OCI-M1 (cell line): ENCODE results near the gene VAMP8.
"Not testable (repeated sequence)": the region's sequence is repeated elsewhere in the genome, so short reads cannot be mapped to it uniquely, and the experiment has no call there.

Experiments
- DNase-seq: peaks from one replicate; lab custom pipeline; 2025; lab: John Stamatoyannopoulos, UW

The VAMP8 gene

DNA sequence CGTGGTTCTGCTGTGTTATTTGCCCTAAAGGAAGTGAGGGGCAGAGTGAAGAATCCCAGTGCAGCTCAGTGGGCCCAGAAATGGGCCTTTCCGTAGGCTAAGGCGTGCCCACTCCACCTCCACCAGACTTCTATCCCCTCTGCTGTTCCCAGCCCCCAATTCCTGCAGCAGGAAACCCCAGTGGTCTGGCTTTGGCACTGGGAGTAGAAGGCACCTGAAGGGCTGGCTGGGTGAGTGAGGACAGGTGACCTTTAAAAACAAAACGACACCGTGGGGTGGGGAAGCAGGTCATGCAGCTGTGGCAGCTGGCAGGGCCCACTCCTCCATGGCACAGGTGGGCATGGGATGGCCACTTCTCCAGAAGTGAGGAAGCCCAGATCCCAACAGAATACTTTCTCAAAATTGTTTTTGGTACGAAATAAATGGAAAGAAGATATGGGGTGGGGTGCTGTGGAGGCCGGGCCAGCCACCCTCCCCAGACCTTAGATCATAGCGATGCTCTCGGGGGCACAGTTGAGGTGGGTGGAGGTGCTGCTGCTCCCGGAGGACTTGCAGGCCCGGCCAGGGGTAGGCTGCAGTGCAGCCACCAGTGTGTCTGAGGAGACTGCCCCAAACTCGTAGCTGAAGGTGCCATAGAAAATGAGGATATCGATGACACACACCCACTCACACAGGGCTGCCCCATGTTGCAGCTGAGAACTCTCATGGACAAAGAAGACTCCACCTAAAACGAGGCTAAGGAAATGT lies 21.4 kb downstream of the VAMP8 start:
- DNase-seq, result no peak

DNA sequence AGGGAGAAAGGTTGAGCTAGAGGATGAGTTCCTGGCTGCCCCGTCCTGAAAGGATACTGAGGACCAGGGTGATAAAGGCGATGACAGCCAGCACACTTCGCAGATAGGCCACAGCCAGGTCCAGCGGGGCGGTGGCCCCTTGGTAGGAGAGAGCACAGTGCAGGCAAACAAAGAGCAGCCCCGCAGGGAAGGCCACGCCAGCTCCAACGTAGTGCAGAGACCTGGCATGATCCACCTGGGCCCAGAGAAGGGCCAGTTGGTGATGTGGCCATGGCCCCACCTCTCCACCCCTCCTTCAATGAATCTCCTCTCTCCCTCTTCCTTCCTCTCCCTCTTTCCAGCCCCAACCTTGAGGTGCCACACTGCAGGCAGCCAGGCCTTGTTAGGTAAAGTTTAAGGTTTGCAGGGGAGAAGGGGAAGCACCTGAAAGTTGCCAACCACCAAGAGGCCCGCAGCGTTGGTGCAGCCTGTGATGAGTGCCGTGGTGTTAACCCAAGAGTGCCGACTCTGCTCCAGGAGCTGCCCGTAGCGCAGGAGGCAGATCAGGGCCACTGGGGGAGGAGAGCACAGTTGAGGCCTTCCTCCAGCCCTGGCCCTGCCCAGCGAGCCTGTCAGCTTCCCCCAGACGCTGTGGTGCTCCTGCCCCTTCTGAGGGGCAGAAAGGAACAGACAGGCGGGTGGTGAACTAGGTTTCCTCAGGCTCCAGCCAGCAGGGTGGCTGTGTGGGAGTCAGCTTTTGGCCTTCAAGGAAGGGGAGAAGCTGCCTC lies 22.3 kb downstream of the VAMP8 start:
- DNase-seq, result no peak

- no peak for DNase-seq
These were observed 22.8 kb downstream of the VAMP8 start for GRCh38 chr2:85600235-85600575.

GRCh38 chr2:85600951-85601770 lies 23.8 kb downstream of the VAMP8 start:
- no peak for DNase-seq

DNA sequence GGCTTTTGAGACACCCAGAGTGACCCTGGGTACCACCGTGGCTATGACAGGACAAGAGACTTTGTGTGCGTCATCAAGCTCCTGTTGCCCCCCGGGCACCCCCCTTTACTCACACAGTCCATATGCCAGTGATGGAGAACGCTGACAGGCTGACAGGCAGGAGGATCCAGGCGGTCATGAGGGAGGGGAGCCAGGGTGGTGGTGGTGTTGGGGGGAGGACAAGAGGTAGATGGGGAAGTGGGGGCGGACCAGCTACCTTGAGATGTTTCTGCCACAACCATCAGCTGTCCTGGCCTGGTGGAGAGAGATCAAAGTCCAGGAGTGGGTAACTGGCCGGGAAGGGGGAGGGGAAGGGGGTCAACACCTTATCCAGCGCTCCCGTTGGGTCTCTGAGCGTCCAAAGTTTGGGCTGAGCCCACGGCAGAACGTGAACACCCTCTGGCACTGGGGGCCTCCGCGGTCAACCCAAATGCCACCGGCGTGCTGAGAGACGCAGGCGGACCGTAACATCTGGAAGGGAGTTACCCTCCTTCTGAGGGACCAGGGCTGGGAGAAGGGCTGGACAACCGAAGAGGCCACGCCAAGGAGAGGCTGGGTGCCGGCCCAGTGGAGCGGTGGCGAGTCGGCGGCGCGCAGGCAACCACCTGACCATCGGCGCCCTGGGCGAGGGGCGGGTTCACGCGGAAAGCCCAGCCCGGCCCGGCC lies 24.5 kb downstream of the VAMP8 start:
- DNase-seq, result peak; percentile 58

GRCh38 chr2:85602476-85603234 lies 25.3 kb downstream of the VAMP8 start, which contains the start of gene TMEM150A:
Gene TMEM150A (minus strand): TSS chr2:85602698. CDS start chr2:85601948, 750 bp downstream.
- DNase-seq, result peak; percentile 90

GRCh38 chr2:85604133-85604444 lies 26.7 kb downstream of the VAMP8 start:
- DNase-seq, result not testable (repeated sequence)

DNA sequence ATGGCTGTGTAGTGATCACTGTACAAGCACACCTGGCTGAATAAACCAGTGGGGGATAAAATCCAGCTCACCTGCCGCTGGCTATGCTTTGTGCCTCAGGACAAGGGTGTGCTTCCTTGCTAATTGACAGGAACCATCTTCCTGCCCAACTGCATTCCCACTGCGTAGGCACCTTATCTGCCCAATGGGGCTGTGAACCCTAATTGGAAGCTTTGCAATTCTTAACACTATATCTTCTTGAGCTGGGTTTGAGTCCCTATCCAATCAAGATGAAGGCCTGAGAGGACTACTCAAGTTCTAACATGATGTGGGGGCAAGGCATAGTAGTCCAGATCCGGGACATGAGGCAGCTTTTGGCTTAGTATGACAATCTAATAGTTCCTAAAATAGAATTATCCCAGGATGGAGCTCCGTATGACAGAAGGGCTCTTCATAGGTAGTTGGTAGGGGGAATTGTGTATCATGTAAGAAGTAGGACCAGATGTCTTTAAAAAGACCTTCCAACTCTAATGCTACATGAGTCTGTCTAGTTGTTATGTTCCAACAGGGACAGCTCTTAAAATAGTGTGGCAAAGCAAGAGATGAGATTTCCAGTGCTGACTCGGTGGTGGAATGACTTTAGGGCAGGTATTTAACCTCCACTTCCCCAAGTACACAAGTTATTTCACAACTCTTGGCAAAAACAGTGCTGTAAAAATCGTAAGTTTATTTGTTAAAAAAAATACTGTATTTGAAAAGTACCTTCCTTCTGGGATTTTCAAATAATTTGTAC lies 27.4 kb downstream of the VAMP8 start:
- no peak for DNase-seq

DNA sequence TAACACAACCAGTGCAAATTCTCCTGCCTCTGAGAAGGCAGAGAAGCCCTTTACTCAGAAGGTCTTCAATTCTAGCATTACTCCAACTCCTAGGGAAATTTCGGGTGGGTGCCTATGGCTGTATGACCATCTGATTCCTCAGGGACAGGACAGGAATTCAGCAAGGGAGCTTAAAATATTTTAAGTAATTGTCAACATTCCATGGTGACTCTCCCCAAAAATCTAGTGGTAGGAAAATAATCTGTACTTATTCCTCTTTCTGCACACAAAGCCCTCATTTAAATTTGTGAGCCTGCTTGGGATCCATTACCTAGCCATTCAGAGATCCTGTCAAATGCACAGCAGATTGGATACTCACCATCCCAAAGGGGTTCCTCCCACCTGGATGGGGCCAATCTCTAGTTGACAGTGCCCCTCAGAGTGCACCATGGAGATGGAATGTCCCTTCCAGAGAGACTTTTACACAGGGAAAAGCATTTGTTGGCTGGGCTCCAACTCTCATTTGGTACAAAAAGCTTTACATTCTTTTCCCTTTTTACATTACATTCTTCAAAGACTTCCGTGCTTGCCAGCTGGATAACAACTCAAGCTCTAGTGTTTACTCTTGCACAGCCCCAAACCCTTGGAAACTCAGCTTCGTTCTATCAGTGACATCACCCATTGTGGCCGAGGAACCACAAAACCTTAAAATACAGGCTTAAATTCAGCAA lies 28.2 kb downstream of the VAMP8 start:
- no peak for DNase-seq

DNA sequence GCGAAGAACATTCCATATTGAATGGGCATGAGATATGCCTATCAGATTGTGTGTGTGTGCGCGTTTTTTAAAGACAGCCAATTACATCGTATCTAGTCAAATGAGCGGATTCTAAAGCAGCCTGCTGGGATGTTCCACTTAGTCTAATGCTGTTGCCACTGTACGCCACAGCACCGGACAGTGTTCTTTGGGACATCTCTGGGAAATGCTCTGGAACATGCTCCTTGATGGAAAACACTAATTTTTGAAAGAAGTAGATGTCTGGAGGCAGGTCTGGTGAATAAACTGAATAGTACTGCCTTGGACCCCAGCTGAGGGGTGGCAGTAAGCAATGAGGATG lies 28.7 kb downstream of the VAMP8 start:
- DNase-seq, result no peak

- no peak for DNase-seq
These were observed 30.2 kb downstream of the VAMP8 start for GRCh38 chr2:85607268-85608215.

DNA sequence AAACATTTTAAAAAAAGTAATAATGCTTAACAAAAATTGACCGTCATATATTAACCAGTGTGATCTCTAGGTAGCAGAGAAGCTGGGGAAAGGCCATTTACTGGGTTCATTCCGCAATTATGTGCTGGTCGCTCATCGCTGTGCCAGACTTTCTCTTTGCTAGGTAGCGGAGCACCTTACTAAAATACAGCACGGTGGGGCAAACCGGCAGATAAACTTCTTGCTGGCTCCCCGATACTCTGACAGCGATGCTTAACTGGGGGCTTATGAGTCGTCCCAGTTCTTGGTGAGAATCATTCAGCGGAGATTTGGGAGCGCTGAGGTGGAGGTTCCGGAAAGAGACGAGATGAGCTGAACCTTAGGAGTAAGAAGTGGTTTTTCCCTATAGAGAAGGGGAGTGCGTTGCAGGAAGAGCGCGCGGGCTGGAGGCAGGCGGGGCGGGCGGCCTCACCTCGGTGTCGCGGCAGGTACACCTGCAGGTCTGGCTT lies 33.9 kb downstream of the VAMP8 start:
- no peak for DNase-seq

GRCh38 chr2:85611705-85612587 lies 34.6 kb downstream of the VAMP8 start, which contains the start of gene C2orf68:
Gene C2orf68 (minus strand): TSS chr2:85612066. CDS start chr2:85611984, 82 bp downstream.
- peak; percentile 89 for DNase-seq

DNA sequence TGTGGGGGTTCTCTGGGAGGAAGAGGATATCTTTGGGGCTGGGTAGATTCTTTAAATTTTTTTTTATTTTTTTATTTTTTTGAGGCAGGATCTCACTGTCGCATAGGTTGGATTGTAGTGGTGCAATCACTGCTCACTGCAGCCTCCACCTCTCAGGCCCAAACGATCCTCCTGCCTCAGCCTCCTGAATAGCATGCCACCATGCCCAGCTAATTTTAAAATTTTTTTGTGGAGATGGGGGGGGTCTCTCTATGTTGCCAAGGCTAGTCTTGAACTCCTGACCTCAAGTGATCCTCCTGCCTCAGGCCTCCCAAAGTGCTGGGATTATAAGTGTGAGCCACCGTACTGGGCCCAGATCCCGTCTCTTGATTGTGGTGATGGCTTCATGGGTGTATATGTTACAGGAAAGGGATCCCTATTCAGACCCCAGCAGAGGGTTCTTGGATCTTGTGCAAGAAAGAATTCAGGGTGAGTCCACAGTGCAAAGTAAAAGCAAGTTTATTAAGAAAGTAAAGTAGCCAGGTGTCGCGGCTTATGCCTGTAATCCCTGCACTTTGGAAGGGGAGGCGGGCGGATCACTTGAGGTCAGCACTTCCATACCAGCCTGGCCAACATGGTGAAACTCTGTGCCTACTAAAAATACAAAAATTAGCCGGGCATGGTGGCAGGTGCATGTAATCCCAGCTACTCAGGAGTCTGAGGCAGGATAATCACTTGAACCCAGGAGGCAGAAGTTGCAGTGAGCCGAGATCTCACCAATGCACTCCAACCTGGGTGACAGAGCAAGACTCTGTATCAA lies 36.5 kb downstream of the VAMP8 start:
- DNase-seq, result no peak

DNA sequence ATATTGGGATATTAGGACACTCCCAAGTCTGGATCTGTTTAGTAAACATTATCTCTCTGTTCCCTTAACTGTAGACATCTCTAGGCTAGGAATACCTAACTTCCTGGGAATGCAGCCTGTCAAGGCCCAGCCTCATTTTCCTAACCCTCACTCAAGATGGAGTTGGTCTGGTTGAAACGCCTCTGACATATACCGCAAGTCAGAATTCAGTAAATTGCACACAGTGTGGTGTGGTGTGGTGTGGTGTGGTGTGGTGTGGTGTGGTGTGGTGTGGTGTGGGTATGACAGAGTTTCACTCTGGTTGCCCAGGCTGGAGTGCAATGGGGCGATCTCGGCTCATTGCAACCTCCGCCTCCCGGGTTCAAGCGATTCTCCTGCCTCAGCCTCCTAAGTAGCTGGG lies 37.4 kb downstream of the VAMP8 start:
- DNase-seq, result not testable (repeated sequence)

DNA sequence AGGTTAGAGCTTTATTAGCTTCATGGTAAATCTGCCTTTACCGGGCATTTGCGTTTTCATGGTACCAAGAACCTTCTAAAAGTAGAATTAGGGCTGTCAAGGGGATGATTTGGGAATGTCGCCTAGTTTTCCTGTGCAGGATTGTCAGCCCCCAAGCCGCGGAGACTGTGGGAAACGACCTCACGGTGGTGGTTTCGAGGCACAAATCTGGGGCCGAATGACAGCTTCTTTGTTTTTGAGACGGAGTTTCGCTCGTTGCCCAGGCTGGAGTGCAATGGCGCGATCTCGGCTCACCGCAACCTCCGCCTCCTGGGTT lies 38.0 kb downstream of the VAMP8 start:
- no peak for DNase-seq

- not testable (repeated sequence) for DNase-seq
These were observed 40.3 kb downstream of the VAMP8 start for GRCh38 chr2:85617723-85618122.
